ENCODE results near the gene GRB10.

DNA sequence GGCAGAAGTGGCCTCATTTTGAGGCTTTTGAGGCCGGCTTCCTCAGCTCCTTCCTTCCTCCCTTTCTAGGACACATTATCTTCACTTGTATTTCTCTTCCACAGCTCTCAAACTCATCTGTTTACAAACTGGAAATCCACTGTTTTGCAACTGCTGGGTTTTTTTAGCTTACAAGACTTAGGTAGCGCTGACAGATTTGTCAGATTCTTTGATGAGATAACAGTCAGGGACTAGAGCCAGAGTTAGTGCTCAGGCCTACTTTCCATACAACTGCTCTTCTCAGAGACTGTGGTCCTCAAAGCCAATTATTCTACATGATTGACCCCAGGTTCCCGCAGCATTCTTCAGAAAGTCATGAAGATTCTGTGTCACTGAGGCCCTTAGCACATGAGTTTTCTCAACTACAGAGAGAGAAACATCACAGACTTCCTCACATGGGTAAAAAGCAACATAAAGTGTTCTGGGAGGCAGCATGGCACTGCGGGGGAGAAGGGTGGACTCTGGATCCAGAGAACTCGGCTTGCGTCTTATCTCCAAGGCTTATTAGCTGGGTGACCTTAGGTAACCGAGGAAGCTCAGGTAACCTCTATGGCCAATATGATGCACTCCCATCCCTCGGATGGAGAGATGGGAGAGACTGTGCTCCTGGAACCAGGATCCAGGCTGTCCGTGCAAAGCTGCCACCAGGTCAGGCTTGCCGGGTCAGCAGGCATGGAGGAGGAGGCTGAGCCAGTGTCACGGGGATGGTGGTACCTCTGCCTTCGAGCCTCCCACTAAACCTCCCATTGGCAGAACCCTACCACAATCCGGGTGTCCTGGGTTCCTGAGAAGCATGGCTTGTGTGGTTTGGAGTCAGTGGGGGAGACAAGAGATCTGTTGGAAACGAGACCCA is 228.0 kb downstream of the GRB10 start:
- TF ChIP-seq, protein P1, sequence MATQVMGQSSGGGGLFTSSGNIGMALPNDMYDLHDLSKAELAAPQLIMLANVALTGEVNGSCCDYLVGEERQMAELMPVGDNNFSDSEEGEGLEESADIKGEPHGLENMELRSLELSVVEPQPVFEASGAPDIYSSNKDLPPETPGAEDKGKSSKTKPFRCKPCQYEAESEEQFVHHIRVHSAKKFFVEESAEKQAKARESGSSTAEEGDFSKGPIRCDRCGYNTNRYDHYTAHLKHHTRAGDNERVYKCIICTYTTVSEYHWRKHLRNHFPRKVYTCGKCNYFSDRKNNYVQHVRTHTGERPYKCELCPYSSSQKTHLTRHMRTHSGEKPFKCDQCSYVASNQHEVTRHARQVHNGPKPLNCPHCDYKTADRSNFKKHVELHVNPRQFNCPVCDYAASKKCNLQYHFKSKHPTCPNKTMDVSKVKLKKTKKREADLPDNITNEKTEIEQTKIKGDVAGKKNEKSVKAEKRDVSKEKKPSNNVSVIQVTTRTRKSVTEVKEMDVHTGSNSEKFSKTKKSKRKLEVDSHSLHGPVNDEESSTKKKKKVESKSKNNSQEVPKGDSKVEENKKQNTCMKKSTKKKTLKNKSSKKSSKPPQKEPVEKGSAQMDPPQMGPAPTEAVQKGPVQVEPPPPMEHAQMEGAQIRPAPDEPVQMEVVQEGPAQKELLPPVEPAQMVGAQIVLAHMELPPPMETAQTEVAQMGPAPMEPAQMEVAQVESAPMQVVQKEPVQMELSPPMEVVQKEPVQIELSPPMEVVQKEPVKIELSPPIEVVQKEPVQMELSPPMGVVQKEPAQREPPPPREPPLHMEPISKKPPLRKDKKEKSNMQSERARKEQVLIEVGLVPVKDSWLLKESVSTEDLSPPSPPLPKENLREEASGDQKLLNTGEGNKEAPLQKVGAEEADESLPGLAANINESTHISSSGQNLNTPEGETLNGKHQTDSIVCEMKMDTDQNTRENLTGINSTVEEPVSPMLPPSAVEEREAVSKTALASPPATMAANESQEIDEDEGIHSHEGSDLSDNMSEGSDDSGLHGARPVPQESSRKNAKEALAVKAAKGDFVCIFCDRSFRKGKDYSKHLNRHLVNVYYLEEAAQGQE (IDR thresholded peaks at IDR 0.05; ENCODE audit: borderline replicate concordance) = no peak
- TF ChIP-seq SMC3 (conservative IDR thresholded peaks at IDR 0.05; ENCODE audit: poor library complexity) (no peak), CTCF (IDR thresholded peaks at IDR 0.05; ENCODE audit: poor library complexity, severe bottlenecking) (no peak), TAF1 (IDR thresholded peaks at IDR 0.05; ENCODE audit: low read depth) (no peak), EZH2 (IDR thresholded peaks at IDR 0.05; ENCODE audit: borderline replicate concordance, insufficient read depth, low read length, poor library complexity, severe bottlenecking) (no peak), POLR2AphosphoS5 (IDR thresholded peaks at IDR 0.05) (no peak), MXI1 (conservative IDR thresholded peaks at IDR 0.05; ENCODE audit: poor library complexity, severe bottlenecking) (no peak), RAD21 (conservative IDR thresholded peaks at IDR 0.05) (no peak), EP300 (conservative IDR thresholded peaks at IDR 0.05; ENCODE audit: poor library complexity, severe bottlenecking) (no peak)
